ENCODE data around the gene COX7A2L. TPM values are rescaled to one million over a fixed set of nuclear protein-coding genes. Genes with fewer than 3 reads are reported as not detected.
"Not testable (repeated sequence)": the region's sequence is repeated elsewhere in the genome, so short reads cannot be mapped to it uniquely, and the experiment has no call there.

The COX7A2L gene
- total RNA-seq, 1 donor from 2014 or later, result 103 TPM

GRCh38 chr2:42351864-42352263 lies 9.2 kb downstream of the COX7A2L start:
- H3K9me3 Mint-ChIP-seq (ENCODE audit: unreplicated experiment), result no peaks in the 10 kb centered on the region
- no peak for DNase-seq (ENCODE audit: extremely low spot score, unreplicated experiment)
- no peak for TF ChIP-seq CTCF (IDR thresholded peaks at IDR 0.05)
- no peaks in the 10 kb centered on the region for H3K27me3 Mint-ChIP-seq (ENCODE audit: unreplicated experiment)
- H3K4me3 Mint-ChIP-seq (ENCODE audit: unreplicated experiment), result no peak overlapping the region
- H3K4me1 Mint-ChIP-seq (ENCODE audit: unreplicated experiment), result peaks cover 10% of the 10 kb centered on the region
- no peak overlapping the region for H3K27ac Mint-ChIP-seq (ENCODE audit: unreplicated experiment)
- H3K36me3 Mint-ChIP-seq (ENCODE audit: unreplicated experiment), result peaks cover 30% of the 10 kb centered on the region

- H3K27me3 Mint-ChIP-seq (ENCODE audit: unreplicated experiment), result no peaks in the 10 kb centered on the region
- TF ChIP-seq CTCF (IDR thresholded peaks at IDR 0.05), result no peak
- DNase-seq (ENCODE audit: extremely low spot score, unreplicated experiment), result no peak
- H3K36me3 Mint-ChIP-seq (ENCODE audit: unreplicated experiment), result peaks cover 35% of the 10 kb centered on the region
- H3K27ac Mint-ChIP-seq (ENCODE audit: unreplicated experiment), result no peak overlapping the region
- H3K9me3 Mint-ChIP-seq (ENCODE audit: unreplicated experiment), result no peaks in the 10 kb centered on the region
- H3K4me3 Mint-ChIP-seq (ENCODE audit: unreplicated experiment), result no peak overlapping the region
- peaks cover 8% of the 10 kb centered on the region for H3K4me1 Mint-ChIP-seq (ENCODE audit: unreplicated experiment)
Measured at GRCh38 chr2:42350434-42351063, 10.5 kb downstream of the COX7A2L start.

GRCh38 chr2:42348113-42348805 lies 12.8 kb downstream of the COX7A2L start:
- H3K4me3 Mint-ChIP-seq (ENCODE audit: unreplicated experiment), result no peak overlapping the region
- H3K27me3 Mint-ChIP-seq (ENCODE audit: unreplicated experiment), result no peaks in the 10 kb centered on the region

GRCh38 chr2:42347518-42347917 lies 13.5 kb downstream of the COX7A2L start:
- H3K36me3 Mint-ChIP-seq (ENCODE audit: unreplicated experiment), result peaks cover 42% of the 10 kb centered on the region
- H3K27me3 Mint-ChIP-seq (ENCODE audit: unreplicated experiment); H3K4me3 Mint-ChIP-seq (ENCODE audit: unreplicated experiment); H3K27ac Mint-ChIP-seq (ENCODE audit: unreplicated experiment); DNase-seq (ENCODE audit: extremely low spot score, unreplicated experiment); H3K9me3 Mint-ChIP-seq (ENCODE audit: unreplicated experiment): not testable (repeated sequence)
- peaks cover 12% of the 10 kb centered on the region for H3K4me1 Mint-ChIP-seq (ENCODE audit: unreplicated experiment)

More at GRCh38 chr2:42348113-42348805, 12.8 kb downstream of the COX7A2L start:
- DNase-seq (ENCODE audit: extremely low spot score, unreplicated experiment), result no peak
- Mint-ChIP-seq H3K27ac (ENCODE audit: unreplicated experiment) (no peak overlapping the region), H3K36me3 (ENCODE audit: unreplicated experiment) (peaks cover 42% of the 10 kb centered on the region), H3K4me1 (ENCODE audit: unreplicated experiment) (peaks cover 5% of the 10 kb centered on the region), H3K9me3 (ENCODE audit: unreplicated experiment) (no peaks in the 10 kb centered on the region)
- TF ChIP-seq CTCF (IDR thresholded peaks at IDR 0.05), result no peak

GRCh38 chr2:42346856-42347255 lies 14.2 kb downstream of the COX7A2L start:
- not testable (repeated sequence) for H3K4me3 Mint-ChIP-seq (ENCODE audit: unreplicated experiment); H3K9me3 Mint-ChIP-seq (ENCODE audit: unreplicated experiment)
- peaks cover 19% of the 10 kb centered on the region for H3K4me1 Mint-ChIP-seq (ENCODE audit: unreplicated experiment)

GRCh38 chr2:42345986-42346385 lies 15.0 kb downstream of the COX7A2L start:
- DNase-seq (ENCODE audit: extremely low spot score, unreplicated experiment), result no peak
- H3K9me3 Mint-ChIP-seq (ENCODE audit: unreplicated experiment), result no peaks in the 10 kb centered on the region
- no peak overlapping the region for H3K27ac Mint-ChIP-seq (ENCODE audit: unreplicated experiment)
- H3K36me3 Mint-ChIP-seq (ENCODE audit: unreplicated experiment), result peaks cover 38% of the 10 kb centered on the region
- H3K4me3 Mint-ChIP-seq (ENCODE audit: unreplicated experiment), result no peak overlapping the region
- no peaks in the 10 kb centered on the region for H3K27me3 Mint-ChIP-seq (ENCODE audit: unreplicated experiment)
- peaks cover 24% of the 10 kb centered on the region for H3K4me1 Mint-ChIP-seq (ENCODE audit: unreplicated experiment)
- TF ChIP-seq CTCF (IDR thresholded peaks at IDR 0.05), result no peak

More at GRCh38 chr2:42346856-42347255, 14.2 kb downstream of the COX7A2L start:
- DNase-seq (ENCODE audit: extremely low spot score, unreplicated experiment); H3K27me3 Mint-ChIP-seq (ENCODE audit: unreplicated experiment); H3K27ac Mint-ChIP-seq (ENCODE audit: unreplicated experiment): not testable (repeated sequence)
- H3K36me3 Mint-ChIP-seq (ENCODE audit: unreplicated experiment), result peaks cover 42% of the 10 kb centered on the region
